Tibial artery (tissue), 4 donors: ENCODE data around the gene ZNF750.

Experiments
- DNase-seq, 2 donors: peaks; one replicate each; pipeline ENCODE4 v3.0.0-alpha.2; 2019
- H3K27ac ChIP-seq, 2 donors: fragments of 200-600 bp; sonication (generic) in 1 of 2; 1 replicate in 1 of 2; 2 replicates in 1 of 2; pipeline ENCODE4 v1.5.1; 2018 to 2019; ENCODE audit warnings: mild to moderate bottlenecking in 1 of 2
- H3K27me3 ChIP-seq, 2 donors: fragments of 200-600 bp; sonication (generic) in 1 of 2; one replicate each; pipeline versions ENCODE4 v1.5.1 to v1.6.0; 2016 to 2019
- H3K36me3 ChIP-seq, 3 donors: fragments of 200-600 bp; sonication (generic) in 2 of 3; one replicate each; pipeline ENCODE4 v1.5.1; 2016 to 2019; ENCODE audit warnings: mild to moderate bottlenecking in 2 of 3
- H3K4me1 ChIP-seq, 4 donors: fragments of 200-600 bp; sonication (generic) in 2 of 4; 1 replicate in 3 of 4; 2 replicates in 1 of 4; pipeline ENCODE4 v1.5.1; 2016 to 2019
- H3K4me3 ChIP-seq, 2 donors: fragments of 200-600 bp; sonication (generic) in 1 of 2; 1 replicate in 1 of 2; 2 replicates in 1 of 2; pipeline ENCODE4 v1.5.1; 2018 to 2019; ENCODE audit warnings: mild to moderate bottlenecking in 2 of 2
- H3K9me3 ChIP-seq, 3 donors: fragments of 200-600 bp; sonication (generic) in 1 of 3; one replicate each; pipeline ENCODE4 v1.5.1; 2016 to 2019
- CTCF ChIP-seq, 2 experiments: fragments of 200-600 bp in 1 of 2; fragments of 450-650 bp in 1 of 2; IDR thresholded peaks; one replicate each; pipeline ENCODE4 v1.5.1; 2017 to 2019; ENCODE audit warnings: antibody characterized with exemption in 2 of 2, mild to moderate bottlenecking in 1 of 2, moderate library complexity in 1 of 2
- intact Hi-C: fragments of 100-400 bp; cut with DNase I; formaldehyde crosslinking; loops from one replicate; pipeline ENCODE4 v1.15.0; 2023; ENCODE audit warnings: low total_unique reads

The ZNF750 gene

GRCh38 chr17:82863941-82864712, 24.3 kb upstream of the ZNF750 start:
- no peak for TF ChIP-seq CTCF (IDR thresholded peaks at IDR 0.05)
- Histone ChIP-seq H3K4me1 (peaks cover 0 to 38% (median 0%) of the 10 kb centered on the region in 4 donors), H3K27ac (no peak overlapping the region), H3K9me3 (no peaks in the 10 kb centered on the region), H3K4me3 (no peak overlapping the region), H3K27me3 (no peaks in the 10 kb centered on the region), H3K36me3 (peaks cover 0 to 5% (median 0%) of the 10 kb centered on the region in 3 donors)
- intact Hi-C loops: no loop called here
- DNase-seq: no peak

DNA sequence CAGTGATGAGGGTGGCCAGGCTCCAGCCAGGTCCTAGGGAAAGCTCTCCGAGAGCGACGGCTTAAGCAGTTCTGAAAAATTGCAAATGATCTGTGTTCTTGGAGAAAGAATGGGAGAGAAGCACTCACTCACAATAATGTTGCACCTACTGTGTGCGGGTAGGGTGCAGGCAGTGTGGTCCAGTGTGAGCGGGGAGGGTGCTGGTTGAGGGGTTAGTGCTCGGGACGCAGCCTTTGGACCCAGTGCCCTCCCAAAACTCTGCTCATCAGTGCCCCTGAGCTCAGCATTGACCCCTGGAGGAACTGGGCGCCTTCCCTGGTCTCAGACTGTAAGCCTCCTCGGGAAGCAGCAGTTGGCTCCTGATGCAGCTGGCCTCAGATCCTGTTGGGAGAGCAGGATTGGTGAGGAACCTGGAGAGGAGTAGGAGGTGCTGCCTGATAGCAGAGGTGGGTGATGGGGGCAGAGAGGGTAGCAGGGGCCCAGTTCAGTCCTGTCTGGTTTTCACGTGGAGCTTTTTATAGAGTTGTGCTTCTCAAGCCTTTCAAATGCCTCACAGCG, 23.6 kb upstream of the ZNF750 start:
- Histone ChIP-seq H3K4me3 (no peak overlapping the region), H3K9me3 (no peaks in the 10 kb centered on the region), H3K27me3 (no peaks in the 10 kb centered on the region), H3K27ac (no peak overlapping the region), H3K4me1 (peaks cover 0 to 42% (median 0%) of the 10 kb centered on the region in 4 donors), H3K36me3 (peaks cover 0 to 5% (median 0%) of the 10 kb centered on the region in 3 donors)
- intact Hi-C loops: no loop called here
- TF ChIP-seq CTCF (IDR thresholded peaks at IDR 0.05): no peak
- no peak for DNase-seq

GRCh38 chr17:82862737-82863382, 23.0 kb upstream of the ZNF750 start:
- Histone ChIP-seq H3K9me3 (no peaks in the 10 kb centered on the region), H3K27ac (no peak overlapping the region), H3K4me3 (no peak overlapping the region), H3K27me3 (no peaks in the 10 kb centered on the region), H3K36me3 (peaks cover 0 to 5% (median 0%) of the 10 kb centered on the region in 3 donors), H3K4me1 (peaks cover 0 to 42% (median 0%) of the 10 kb centered on the region in 4 donors)
- no peak for DNase-seq
- TF ChIP-seq CTCF (IDR thresholded peaks at IDR 0.05): no peak
- intact Hi-C loops: no loop called here

GRCh38 chr17:82862191-82862590, 22.4 kb upstream of the ZNF750 start:
- H3K9me3 ChIP-seq: no peaks in the 10 kb centered on the region
- H3K4me3 ChIP-seq: no peak overlapping the region
- H3K27me3 ChIP-seq: no peaks in the 10 kb centered on the region
- DNase-seq: no peak
- TF ChIP-seq CTCF (IDR thresholded peaks at IDR 0.05): no peak
- no peak overlapping the region for H3K27ac ChIP-seq
- intact Hi-C loops: no loop called here
- H3K36me3 ChIP-seq: peaks cover 0 to 5% (median 0%) of the 10 kb centered on the region in 3 donors
- H3K4me1 ChIP-seq: peaks cover 0 to 41% (median 0%) of the 10 kb centered on the region in 4 donors

DNA sequence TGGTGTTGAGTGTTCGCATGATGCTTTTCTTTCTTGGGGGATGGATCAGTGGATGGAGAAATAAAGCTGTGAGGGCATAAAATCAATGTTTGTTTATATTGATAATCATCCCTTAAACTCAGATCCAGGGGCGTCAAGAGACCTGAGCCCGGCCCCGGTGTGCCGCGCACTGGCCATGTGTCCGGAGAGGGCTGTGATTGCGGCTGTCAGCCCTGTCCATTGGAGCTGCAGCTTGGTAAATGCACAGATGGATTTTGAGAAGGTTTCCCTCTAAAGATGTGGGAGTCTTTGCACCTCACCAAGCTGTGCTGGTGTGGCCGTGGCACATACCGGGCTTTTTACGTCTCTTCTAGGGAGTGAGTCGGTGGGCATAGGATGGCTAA, 21.6 kb upstream of the ZNF750 start:
- no peak for TF ChIP-seq CTCF (IDR thresholded peaks at IDR 0.05)
- no peak overlapping the region for H3K4me3 ChIP-seq

More for the DNA sequence above, 21.6 kb upstream of the ZNF750 start:
- Histone ChIP-seq H3K36me3 (peaks cover 0 to 5% (median 0%) of the 10 kb centered on the region in 3 donors), H3K4me1 (peaks cover 0 to 33% (median 0%) of the 10 kb centered on the region in 4 donors), H3K27ac (no peak overlapping the region), H3K27me3 (no peaks in the 10 kb centered on the region), H3K9me3 (no peaks in the 10 kb centered on the region)
- intact Hi-C loops: no loop called here
- DNase-seq: no peak
